T-helper 1 cell treated with Interleukin-12 subunit alpha and Interleukin-12 subunit beta and Interleukin-4 antibody, amounts not matched to agents 30 μg/mL and 1 μg/mL, for 36 hours (primary cell): ENCODE results near the gene HSPA4.
A peak's percentile ranks its signal among the peaks of the same experiment; 100 is the strongest.

Experiments used
- H3K27ac Mint-ChIP-seq: one replicate; pipeline ENCODE4 v1.8.0; 2021; ENCODE audit warnings: mild to moderate bottlenecking, mixed read lengths
- H3K27me3 Mint-ChIP-seq: one replicate; pipeline ENCODE4 v1.8.0; 2021; ENCODE audit warnings: low read depth, mixed read lengths
- H3K36me3 Mint-ChIP-seq: one replicate; pipeline ENCODE4 v1.8.0; 2021; ENCODE audit warnings: low read depth, mixed read lengths
- H3K4me1 Mint-ChIP-seq: one replicate; pipeline ENCODE4 v1.8.0; 2021; ENCODE audit warnings: low read depth, mixed read lengths
- H3K4me3 Mint-ChIP-seq: one replicate; pipeline ENCODE4 v1.8.0; 2021; ENCODE audit warnings: mild to moderate bottlenecking, moderate library complexity, mixed read lengths
- H3K9me3 Mint-ChIP-seq: one replicate; pipeline ENCODE4 v1.8.0; 2021; ENCODE audit warnings: mixed read lengths

Gene HSPA4

GRCh38 chr5:133106343-133106742, 54.5 kb downstream of the HSPA4 start:
- Mint-ChIP-seq H3K27me3 (peaks cover 4% of the 10 kb centered on the region), H3K4me1 (peaks cover 19% of the 10 kb centered on the region), H3K27ac (no peak overlapping the region), H3K9me3 (no peaks in the 10 kb centered on the region), H3K36me3 (peaks cover 19% of the 10 kb centered on the region), H3K4me3 (no peak overlapping the region)

GRCh38 chr5:133106761-133107572, 55.2 kb downstream of the HSPA4 start:
- peak overlapping the region; percentile 32 for H3K27ac Mint-ChIP-seq
- H3K4me1 Mint-ChIP-seq, result peaks cover 20% of the 10 kb centered on the region
- H3K9me3 Mint-ChIP-seq, result no peaks in the 10 kb centered on the region
- H3K4me3 Mint-ChIP-seq, result no peak overlapping the region
- H3K27me3 Mint-ChIP-seq, result peaks cover 4% of the 10 kb centered on the region
- H3K36me3 Mint-ChIP-seq, result peaks cover 19% of the 10 kb centered on the region

GRCh38 chr5:133108481-133108921, 56.7 kb downstream of the HSPA4 start:
- H3K4me1 Mint-ChIP-seq, result peaks cover 22% of the 10 kb centered on the region
- no peak overlapping the region for H3K27ac Mint-ChIP-seq
- H3K9me3 Mint-ChIP-seq, result no peaks in the 10 kb centered on the region
- peaks cover 4% of the 10 kb centered on the region for H3K27me3 Mint-ChIP-seq
- peaks cover 13% of the 10 kb centered on the region for H3K36me3 Mint-ChIP-seq
- no peak overlapping the region for H3K4me3 Mint-ChIP-seq

GRCh38 chr5:133109655-133110483, 58.1 kb downstream of the HSPA4 start:
- Mint-ChIP-seq H3K36me3 (peaks cover 4% of the 10 kb centered on the region), H3K4me1 (peaks cover 23% of the 10 kb centered on the region), H3K4me3 (no peak overlapping the region), H3K9me3 (no peaks in the 10 kb centered on the region), H3K27ac (no peak overlapping the region), H3K27me3 (peaks cover 4% of the 10 kb centered on the region)

- no peak overlapping the region for H3K27ac Mint-ChIP-seq
Measured at GRCh38 chr5:133110709-133111108, 58.9 kb downstream of the HSPA4 start.

GRCh38 chr5:133111299-133111698, 59.5 kb downstream of the HSPA4 start:
- no peak overlapping the region for H3K27ac Mint-ChIP-seq
- H3K9me3 Mint-ChIP-seq, result no peaks in the 10 kb centered on the region
- H3K4me1 Mint-ChIP-seq, result peaks cover 20% of the 10 kb centered on the region
- no peaks in the 10 kb centered on the region for H3K36me3 Mint-ChIP-seq
- H3K4me3 Mint-ChIP-seq, result no peak overlapping the region
- peaks cover 4% of the 10 kb centered on the region for H3K27me3 Mint-ChIP-seq

More at GRCh38 chr5:133110709-133111108, 58.9 kb downstream of the HSPA4 start:
- peaks cover 21% of the 10 kb centered on the region for H3K4me1 Mint-ChIP-seq
- H3K36me3 Mint-ChIP-seq, result no peaks in the 10 kb centered on the region
- H3K4me3 Mint-ChIP-seq, result no peak overlapping the region
- peaks cover 4% of the 10 kb centered on the region for H3K27me3 Mint-ChIP-seq
- no peaks in the 10 kb centered on the region for H3K9me3 Mint-ChIP-seq

- H3K4me1 Mint-ChIP-seq, result peaks cover 14% of the 10 kb centered on the region
- no peak overlapping the region for H3K27ac Mint-ChIP-seq
- no peaks in the 10 kb centered on the region for H3K9me3 Mint-ChIP-seq
- no peaks in the 10 kb centered on the region for H3K36me3 Mint-ChIP-seq
- no peak overlapping the region for H3K4me3 Mint-ChIP-seq
- H3K27me3 Mint-ChIP-seq, result peaks cover 4% of the 10 kb centered on the region
Measured at GRCh38 chr5:133112026-133112660, 60.3 kb downstream of the HSPA4 start.

GRCh38 chr5:133113331-133114061, 61.7 kb downstream of the HSPA4 start:
- Mint-ChIP-seq H3K36me3 (no peaks in the 10 kb centered on the region), H3K27ac (no peak overlapping the region), H3K27me3 (peaks cover 4% of the 10 kb centered on the region), H3K4me1 (peaks cover 8% of the 10 kb centered on the region), H3K4me3 (no peak overlapping the region), H3K9me3 (no peaks in the 10 kb centered on the region)

GRCh38 chr5:133114166-133114932, 62.5 kb downstream of the HSPA4 start:
- no peaks in the 10 kb centered on the region for H3K9me3 Mint-ChIP-seq
- peaks cover 8% of the 10 kb centered on the region for H3K4me1 Mint-ChIP-seq
- H3K4me3 Mint-ChIP-seq, result no peak overlapping the region
- H3K27me3 Mint-ChIP-seq, result peaks cover 4% of the 10 kb centered on the region
- H3K27ac Mint-ChIP-seq, result no peak overlapping the region
- no peaks in the 10 kb centered on the region for H3K36me3 Mint-ChIP-seq

- Mint-ChIP-seq H3K27me3 (peaks cover 2% of the 10 kb centered on the region), H3K9me3 (no peaks in the 10 kb centered on the region), H3K27ac (no peak overlapping the region), H3K36me3 (no peaks in the 10 kb centered on the region), H3K4me3 (no peak overlapping the region), H3K4me1 (peaks cover 8% of the 10 kb centered on the region)
Measured at GRCh38 chr5:133114933-133115310, 63.1 kb downstream of the HSPA4 start.

- Mint-ChIP-seq H3K27ac (no peak overlapping the region), H3K9me3 (no peaks in the 10 kb centered on the region), H3K27me3 (no peaks in the 10 kb centered on the region), H3K36me3 (no peaks in the 10 kb centered on the region), H3K4me3 (no peak overlapping the region), H3K4me1 (peaks cover 3% of the 10 kb centered on the region)
Measured at GRCh38 chr5:133116601-133117000, 64.8 kb downstream of the HSPA4 start.

- no peaks in the 10 kb centered on the region for H3K27me3 Mint-ChIP-seq
Measured at GRCh38 chr5:133117166-133117911, 65.5 kb downstream of the HSPA4 start.

GRCh38 chr5:133117912-133118445, 66.2 kb downstream of the HSPA4 start:
- H3K9me3 Mint-ChIP-seq, result no peaks in the 10 kb centered on the region
- H3K36me3 Mint-ChIP-seq, result no peaks in the 10 kb centered on the region
- H3K4me3 Mint-ChIP-seq, result no peak overlapping the region
- no peak overlapping the region for H3K27ac Mint-ChIP-seq
- H3K27me3 Mint-ChIP-seq, result no peaks in the 10 kb centered on the region
- H3K4me1 Mint-ChIP-seq, result peaks cover 3% of the 10 kb centered on the region

More at GRCh38 chr5:133117166-133117911, 65.5 kb downstream of the HSPA4 start:
- H3K9me3 Mint-ChIP-seq, result no peaks in the 10 kb centered on the region
- no peak overlapping the region for H3K4me3 Mint-ChIP-seq
- H3K36me3 Mint-ChIP-seq, result no peaks in the 10 kb centered on the region
- H3K27ac Mint-ChIP-seq, result no peak overlapping the region
- peaks cover 3% of the 10 kb centered on the region for H3K4me1 Mint-ChIP-seq
